WTC11 (cell line): ENCODE data around the gene SYK.

Experiments
- CTCF ChIP-seq: fragments of 200-600 bp; IDR thresholded peaks from 2 replicates; pipeline ENCODE4 v1.8.0; 2022; ENCODE audit warnings: antibody characterized with exemption
- JAZF1 ChIP-seq: fragments of 250-450 bp; sonication (Bioruptor Pico); IDR thresholded peaks from 2 replicates; pipeline ENCODE4 v1.9.0; 2021; ENCODE audit warnings: moderate library complexity, mild to moderate bottlenecking, inconsistent platforms

GRCh38 chr9:90884178-90884577, 82.6 kb downstream of the SYK start:
- TF ChIP-seq JAZF1 (CRISPR knock-in tag) (no peak), CTCF (no peak)
